Activated T-cell treated with anti-CD3 and anti-CD28 coated beads, Interleukin-2, amount 50 U/mL, for 4 hours (primary cell): Measurements from ENCODE around the gene ZNF516. TPM values are rescaled to one million over a fixed set of nuclear protein-coding genes. Genes with fewer than 3 reads are reported as not detected.
"Not testable (repeated sequence)": the region's sequence is repeated elsewhere in the genome, so short reads cannot be mapped to it uniquely, and the experiment has no call there.

Experiments used
- ATAC-seq, 2 donors: fragments of 200-7000 bp; cut with Tn5 transposase; one replicate each; pipeline ENCODE4 v1.10.0; 2021
- DNase-seq: peaks from one replicate; pipeline ENCODE4 v3.0.0-alpha.2; 2020
- H3K27me3 Mint-ChIP-seq: one replicate; pipeline ENCODE4 v1.8.0; 2021; ENCODE audit warnings: low read depth, mixed read lengths
- H3K36me3 Mint-ChIP-seq: one replicate; pipeline ENCODE4 v1.8.0; 2022; ENCODE audit warnings: mixed read lengths; ENCODE audit not compliant: insufficient read depth
- H3K4me1 Mint-ChIP-seq: one replicate; pipeline ENCODE4 v1.8.0; 2021; ENCODE audit warnings: low read depth, mixed read lengths
- H3K4me3 Mint-ChIP-seq: one replicate; pipeline ENCODE4 v1.8.0; 2021; ENCODE audit warnings: mild to moderate bottlenecking, moderate library complexity, mixed read lengths
- H3K9me3 Mint-ChIP-seq: one replicate; pipeline ENCODE4 v1.8.0; 2021; ENCODE audit warnings: mixed read lengths
- total RNA-seq, 3 donors: library from RNA; stranded (reverse); gene quantifications; one replicate each; pipeline ENCODE4 v1.2.1, GENCODE V29; 2021

Gene ZNF516
- 1 to 10 TPM; 3.0 to 4.3 (median 4.0) TPM for total RNA-seq

GRCh38 chr18:76495006-76495370 lies at the start of gene ZNF516:
Gene ZNF516 (minus strand): TSS chr18:76495242. CDS start chr18:76443054, 52,188 bp downstream.
- peak; percentile 10 for DNase-seq
- Mint-ChIP-seq H3K27me3 (peaks cover 46% of the 10 kb centered on the region), H3K9me3 (no peaks in the 10 kb centered on the region), H3K4me3 (peak within 1 kb of the TSS; percentile 89), H3K4me1 (peaks cover 34% of the 10 kb centered on the region), H3K36me3 (no peaks in the 10 kb centered on the region)
- peak; percentile 28 to 37 for ATAC-seq

- no peak for ATAC-seq
- DNase-seq: no peak
- Mint-ChIP-seq H3K4me1 (no peaks in the 10 kb centered on the region), H3K36me3 (no peaks in the 10 kb centered on the region), H3K4me3 (no peak overlapping the region), H3K27me3 (peaks cover 2% of the 10 kb centered on the region), H3K9me3 (no peaks in the 10 kb centered on the region)
Observed at GRCh38 chr18:76538846-76539245, 43.8 kb upstream of the ZNF516 start.

- Mint-ChIP-seq H3K4me1 (no peaks in the 10 kb centered on the region), H3K36me3 (no peaks in the 10 kb centered on the region), H3K4me3 (no peak overlapping the region), H3K27me3 (peaks cover 2% of the 10 kb centered on the region), H3K9me3 (no peaks in the 10 kb centered on the region)
- ATAC-seq (no peak), DNase-seq (no peak)
Observed at GRCh38 chr18:76537621-76538020, 42.6 kb upstream of the ZNF516 start.

- not testable (repeated sequence) for ATAC-seq, DNase-seq, H3K4me3 Mint-ChIP-seq, H3K9me3 Mint-ChIP-seq, H3K4me1 Mint-ChIP-seq, H3K36me3 Mint-ChIP-seq, H3K27me3 Mint-ChIP-seq
Observed at GRCh38 chr18:76536593-76536992, 41.6 kb upstream of the ZNF516 start.

GRCh38 chr18:76532875-76533274 lies 37.8 kb upstream of the ZNF516 start:
- Mint-ChIP-seq H3K4me3 (no peak overlapping the region), H3K4me1 (peaks cover 6% of the 10 kb centered on the region), H3K9me3 (no peaks in the 10 kb centered on the region), H3K27me3 (peaks cover 12% of the 10 kb centered on the region), H3K36me3 (no peaks in the 10 kb centered on the region)
- no peak for ATAC-seq
- no peak for DNase-seq

- no peak overlapping the region for H3K4me3 Mint-ChIP-seq
- peaks cover 28% of the 10 kb centered on the region for H3K27me3 Mint-ChIP-seq
- ATAC-seq (no peak), DNase-seq (no peak)
- peaks cover 6% of the 10 kb centered on the region for H3K4me1 Mint-ChIP-seq
- H3K9me3 Mint-ChIP-seq: no peaks in the 10 kb centered on the region
- H3K36me3 Mint-ChIP-seq: no peaks in the 10 kb centered on the region
Observed at GRCh38 chr18:76530846-76531245, 35.8 kb upstream of the ZNF516 start.

GRCh38 chr18:76530391-76530790 lies 35.3 kb upstream of the ZNF516 start:
- Mint-ChIP-seq H3K27me3 (peaks cover 29% of the 10 kb centered on the region), H3K4me1 (peaks cover 7% of the 10 kb centered on the region), H3K4me3 (no peak overlapping the region), H3K9me3 (no peaks in the 10 kb centered on the region), H3K36me3 (no peaks in the 10 kb centered on the region)
- ATAC-seq (no peak), DNase-seq (no peak)

- H3K4me1 Mint-ChIP-seq: peaks cover 10% of the 10 kb centered on the region
- H3K36me3 Mint-ChIP-seq: no peaks in the 10 kb centered on the region
- no peak for ATAC-seq
- no peak for DNase-seq
- H3K4me3 Mint-ChIP-seq: peak overlapping the region; percentile 72
- H3K9me3 Mint-ChIP-seq: no peaks in the 10 kb centered on the region
- peaks cover 34% of the 10 kb centered on the region for H3K27me3 Mint-ChIP-seq
Observed at GRCh38 chr18:76529433-76529811, 34.4 kb upstream of the ZNF516 start.

- Mint-ChIP-seq H3K4me1 (peaks cover 10% of the 10 kb centered on the region), H3K9me3 (no peaks in the 10 kb centered on the region), H3K4me3 (peak overlapping the region; percentile 72), H3K36me3 (no peaks in the 10 kb centered on the region), H3K27me3 (peaks cover 35% of the 10 kb centered on the region)
- DNase-seq (no peak), ATAC-seq (peak; percentile 14 to 34)
Observed at GRCh38 chr18:76528477-76529432, 33.7 kb upstream of the ZNF516 start.

GRCh38 chr18:76525911-76526310 lies 30.9 kb upstream of the ZNF516 start:
- no peak overlapping the region for H3K4me3 Mint-ChIP-seq

GRCh38 chr18:76524900-76525698 lies 30.1 kb upstream of the ZNF516 start:
- H3K4me3 Mint-ChIP-seq: no peak overlapping the region
- ATAC-seq (no peak), DNase-seq (no peak)

More at GRCh38 chr18:76525911-76526310, 30.9 kb upstream of the ZNF516 start:
- ATAC-seq (no peak), DNase-seq (no peak)
- Mint-ChIP-seq H3K4me1 (peaks cover 10% of the 10 kb centered on the region), H3K36me3 (no peaks in the 10 kb centered on the region), H3K27me3 (peaks cover 43% of the 10 kb centered on the region), H3K9me3 (no peaks in the 10 kb centered on the region)

GRCh38 chr18:76524477-76524876 lies 29.4 kb upstream of the ZNF516 start:
- Mint-ChIP-seq H3K36me3 (no peaks in the 10 kb centered on the region), H3K27me3 (peaks cover 43% of the 10 kb centered on the region)

More at GRCh38 chr18:76524900-76525698, 30.1 kb upstream of the ZNF516 start:
- Mint-ChIP-seq H3K9me3 (no peaks in the 10 kb centered on the region), H3K27me3 (peaks cover 43% of the 10 kb centered on the region), H3K4me1 (peaks cover 10% of the 10 kb centered on the region), H3K36me3 (no peaks in the 10 kb centered on the region)

GRCh38 chr18:76522551-76522950 lies 27.5 kb upstream of the ZNF516 start:
- peaks cover 15% of the 10 kb centered on the region for H3K4me1 Mint-ChIP-seq
- H3K36me3 Mint-ChIP-seq: no peaks in the 10 kb centered on the region
- ATAC-seq (no peak), DNase-seq (no peak)
- H3K9me3 Mint-ChIP-seq: no peaks in the 10 kb centered on the region
- H3K27me3 Mint-ChIP-seq: peaks cover 39% of the 10 kb centered on the region
- H3K4me3 Mint-ChIP-seq: no peak overlapping the region

More at GRCh38 chr18:76524477-76524876, 29.4 kb upstream of the ZNF516 start:
- H3K4me1 Mint-ChIP-seq: peaks cover 10% of the 10 kb centered on the region
- DNase-seq: no peak
- no peaks in the 10 kb centered on the region for H3K9me3 Mint-ChIP-seq
- ATAC-seq: no peak
- no peak overlapping the region for H3K4me3 Mint-ChIP-seq

GRCh38 chr18:76522122-76522503 lies 27.1 kb upstream of the ZNF516 start:
- no peak for DNase-seq
- Mint-ChIP-seq H3K4me3 (no peak overlapping the region), H3K4me1 (peaks cover 15% of the 10 kb centered on the region), H3K36me3 (no peaks in the 10 kb centered on the region), H3K9me3 (no peaks in the 10 kb centered on the region), H3K27me3 (peaks cover 40% of the 10 kb centered on the region)
- ATAC-seq: no peak
